Measurements from ENCODE around the gene COL8A1. TPM values are rescaled to one million over a fixed set of nuclear protein-coding genes. Genes with fewer than 3 reads are reported as not detected.

Gene COL8A1
- total RNA-seq, 1 experiment from 2014 or later: 0.13 TPM

DNA sequence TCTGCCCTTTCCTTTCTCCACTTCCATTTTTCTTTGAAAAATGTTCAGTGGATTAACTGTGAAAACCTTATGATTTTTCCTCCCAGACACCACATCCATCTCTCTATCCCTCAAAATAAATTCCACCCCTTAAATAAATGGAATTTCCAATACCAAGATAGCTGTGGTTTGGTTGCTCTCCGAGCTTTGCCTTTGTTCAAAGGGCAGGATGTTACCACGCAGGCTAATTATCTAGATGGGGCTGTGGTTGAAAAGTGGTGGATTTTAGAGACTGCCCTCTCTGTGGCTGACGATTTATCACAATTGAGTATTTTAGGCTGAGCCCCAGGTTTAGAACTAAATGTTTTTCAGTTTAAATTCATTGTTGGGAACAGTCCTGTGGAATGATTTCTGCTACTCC lies 142.4 kb downstream of the COL8A1 start:
- ATAC-seq (no peak), DNase-seq (ENCODE audit: low read depth, low spot score) (no peak)
- peaks cover 24% of the 10 kb centered on the region for H3K27me3 ChIP-seq (ENCODE audit: control insufficient read depth, insufficient read depth, low read length)
- no peak overlapping the region for H3K27ac ChIP-seq (ENCODE audit: low read length)
- TF ChIP-seq POLR2AphosphoS5 (IDR thresholded peaks at IDR 0.05; ENCODE audit: low read depth, low read length): no peak
- no peak for TF ChIP-seq SIN3A (IDR thresholded peaks at IDR 0.05; ENCODE audit: borderline replicate concordance, insufficient read depth, low read depth, low read length)
- TF ChIP-seq, protein P1, sequence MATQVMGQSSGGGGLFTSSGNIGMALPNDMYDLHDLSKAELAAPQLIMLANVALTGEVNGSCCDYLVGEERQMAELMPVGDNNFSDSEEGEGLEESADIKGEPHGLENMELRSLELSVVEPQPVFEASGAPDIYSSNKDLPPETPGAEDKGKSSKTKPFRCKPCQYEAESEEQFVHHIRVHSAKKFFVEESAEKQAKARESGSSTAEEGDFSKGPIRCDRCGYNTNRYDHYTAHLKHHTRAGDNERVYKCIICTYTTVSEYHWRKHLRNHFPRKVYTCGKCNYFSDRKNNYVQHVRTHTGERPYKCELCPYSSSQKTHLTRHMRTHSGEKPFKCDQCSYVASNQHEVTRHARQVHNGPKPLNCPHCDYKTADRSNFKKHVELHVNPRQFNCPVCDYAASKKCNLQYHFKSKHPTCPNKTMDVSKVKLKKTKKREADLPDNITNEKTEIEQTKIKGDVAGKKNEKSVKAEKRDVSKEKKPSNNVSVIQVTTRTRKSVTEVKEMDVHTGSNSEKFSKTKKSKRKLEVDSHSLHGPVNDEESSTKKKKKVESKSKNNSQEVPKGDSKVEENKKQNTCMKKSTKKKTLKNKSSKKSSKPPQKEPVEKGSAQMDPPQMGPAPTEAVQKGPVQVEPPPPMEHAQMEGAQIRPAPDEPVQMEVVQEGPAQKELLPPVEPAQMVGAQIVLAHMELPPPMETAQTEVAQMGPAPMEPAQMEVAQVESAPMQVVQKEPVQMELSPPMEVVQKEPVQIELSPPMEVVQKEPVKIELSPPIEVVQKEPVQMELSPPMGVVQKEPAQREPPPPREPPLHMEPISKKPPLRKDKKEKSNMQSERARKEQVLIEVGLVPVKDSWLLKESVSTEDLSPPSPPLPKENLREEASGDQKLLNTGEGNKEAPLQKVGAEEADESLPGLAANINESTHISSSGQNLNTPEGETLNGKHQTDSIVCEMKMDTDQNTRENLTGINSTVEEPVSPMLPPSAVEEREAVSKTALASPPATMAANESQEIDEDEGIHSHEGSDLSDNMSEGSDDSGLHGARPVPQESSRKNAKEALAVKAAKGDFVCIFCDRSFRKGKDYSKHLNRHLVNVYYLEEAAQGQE (IDR thresholded peaks at IDR 0.05; ENCODE audit: insufficient read depth in 1 of 2, low read depth in 2 of 2, low read length in 1 of 2): no peak
- TF ChIP-seq, protein P2, sequence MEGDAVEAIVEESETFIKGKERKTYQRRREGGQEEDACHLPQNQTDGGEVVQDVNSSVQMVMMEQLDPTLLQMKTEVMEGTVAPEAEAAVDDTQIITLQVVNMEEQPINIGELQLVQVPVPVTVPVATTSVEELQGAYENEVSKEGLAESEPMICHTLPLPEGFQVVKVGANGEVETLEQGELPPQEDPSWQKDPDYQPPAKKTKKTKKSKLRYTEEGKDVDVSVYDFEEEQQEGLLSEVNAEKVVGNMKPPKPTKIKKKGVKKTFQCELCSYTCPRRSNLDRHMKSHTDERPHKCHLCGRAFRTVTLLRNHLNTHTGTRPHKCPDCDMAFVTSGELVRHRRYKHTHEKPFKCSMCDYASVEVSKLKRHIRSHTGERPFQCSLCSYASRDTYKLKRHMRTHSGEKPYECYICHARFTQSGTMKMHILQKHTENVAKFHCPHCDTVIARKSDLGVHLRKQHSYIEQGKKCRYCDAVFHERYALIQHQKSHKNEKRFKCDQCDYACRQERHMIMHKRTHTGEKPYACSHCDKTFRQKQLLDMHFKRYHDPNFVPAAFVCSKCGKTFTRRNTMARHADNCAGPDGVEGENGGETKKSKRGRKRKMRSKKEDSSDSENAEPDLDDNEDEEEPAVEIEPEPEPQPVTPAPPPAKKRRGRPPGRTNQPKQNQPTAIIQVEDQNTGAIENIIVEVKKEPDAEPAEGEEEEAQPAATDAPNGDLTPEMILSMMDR (IDR thresholded peaks at IDR 0.05): no peak
- TF ChIP-seq TCF7L2 (IDR thresholded peaks at IDR 0.05; ENCODE audit: low read depth, low read length): no peak
- no peaks in the 10 kb centered on the region for H3K9me3 ChIP-seq (ENCODE audit: control insufficient read depth, insufficient read depth, low read depth, low read length)
- no TSS peak for BruUV-seq (replicated peaks)
- in situ Hi-C loops (cut with HindIII; ENCODE audit: low pct_unique_long_range_greater_than_20kb, low sequenced_read_pairs) (no loop called here), intact Hi-C loops (cut with micrococcal nuclease; ENCODE audit: unreplicated experiment) (no loop called here)
- POLR2A ChIA-PET: interaction anchor here (0.6 kb wide), 1 partner anchor 191 kb away, joined by 3 read pairs; no protein-coding TSS in a partner anchor
- CTCF ChIA-PET: no interaction called here
- H3K4me3 ChIP-seq (ENCODE audit: low read depth in 2 of 2, low read length in 2 of 2): no peak overlapping the region
- no peaks in the 10 kb centered on the region for H3K4me1 ChIP-seq (ENCODE audit: control insufficient read depth, insufficient read depth, low read length)
- H3K36me3 ChIP-seq (ENCODE audit: control insufficient read depth, insufficient read depth, low read length): no peaks in the 10 kb centered on the region

DNA sequence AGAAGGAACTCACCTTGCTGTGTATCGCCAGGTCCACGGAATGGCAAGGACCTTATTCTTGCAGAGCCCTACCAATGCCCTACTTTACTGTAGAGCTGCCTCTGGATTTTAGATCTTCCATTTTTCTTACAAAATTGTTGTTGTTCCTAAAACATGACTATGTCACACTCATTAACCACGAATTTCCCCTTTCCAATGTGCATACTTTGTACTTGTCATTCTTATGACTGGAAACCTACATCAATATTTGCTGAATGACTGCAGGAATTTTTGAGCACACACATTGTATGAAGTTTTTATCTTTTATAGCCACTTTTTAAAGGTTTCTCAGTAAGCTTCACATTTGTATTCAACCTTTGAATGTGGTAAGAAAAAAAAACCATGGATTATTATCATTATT lies 143.4 kb downstream of the COL8A1 start:
- in situ Hi-C loops (cut with HindIII; ENCODE audit: low pct_unique_long_range_greater_than_20kb, low sequenced_read_pairs): no loop called here
- Histone ChIP-seq H3K4me1 (ENCODE audit: control insufficient read depth, insufficient read depth, low read length) (no peaks in the 10 kb centered on the region), H3K9me3 (ENCODE audit: control insufficient read depth, insufficient read depth, low read depth, low read length) (no peaks in the 10 kb centered on the region), H3K27ac (ENCODE audit: low read length) (no peak overlapping the region), H3K27me3 (ENCODE audit: control insufficient read depth, insufficient read depth, low read length) (peaks cover 24% of the 10 kb centered on the region), H3K4me3 (ENCODE audit: low read depth in 2 of 2, low read length in 2 of 2) (no peak overlapping the region), H3K36me3 (ENCODE audit: control insufficient read depth, insufficient read depth, low read length) (no peaks in the 10 kb centered on the region)
- ChIA-PET POLR2A (no interaction called here), CTCF (interaction anchor here (0.5 kb wide), 1 partner anchor 1020 kb away, joined by 4 read pairs; no protein-coding TSS in a partner anchor)
- BruUV-seq (replicated peaks): no TSS peak
- ATAC-seq (no peak), DNase-seq (ENCODE audit: low read depth, low spot score) (no peak)
- intact Hi-C loops (cut with micrococcal nuclease; ENCODE audit: unreplicated experiment): no loop called here
- TF ChIP-seq POLR2AphosphoS5 (IDR thresholded peaks at IDR 0.05; ENCODE audit: low read depth, low read length): no peak
- TF ChIP-seq, protein P2 (IDR thresholded peaks at IDR 0.05): no peak
- TF ChIP-seq SIN3A (IDR thresholded peaks at IDR 0.05; ENCODE audit: borderline replicate concordance, insufficient read depth, low read depth, low read length): no peak
- TF ChIP-seq, protein P1 (IDR thresholded peaks at IDR 0.05; ENCODE audit: insufficient read depth in 1 of 2, low read depth in 2 of 2, low read length in 1 of 2): no peak
- TF ChIP-seq TCF7L2 (IDR thresholded peaks at IDR 0.05; ENCODE audit: low read depth, low read length): no peak

Measured in Panc1 (cell line).